Lower leg skin (tissue), 4 donors: ENCODE results near the gene DMBT1. TPM values are rescaled to one million over a fixed set of nuclear protein-coding genes. Genes with fewer than 3 reads are reported as not detected.
A peak's percentile ranks its signal among the peaks of the same experiment; 100 is the strongest.

Experiments used
- DNase-seq, 2 donors: peaks; one replicate each; pipeline ENCODE4 v3.0.0-alpha.2; 2019; ENCODE audit warnings: low spot score in 2 of 2
- H3K4me3 ChIP-seq: fragments of 200-600 bp; sonication (generic); 2 replicates; pipeline ENCODE4 v1.5.1; 2017; ENCODE audit warnings: mild to moderate bottlenecking, low read depth; ENCODE audit not compliant: poor library complexity, severe bottlenecking
- POLR2A ChIP-seq, 2 donors: fragments of 450-650 bp; IDR thresholded peaks; one replicate each; pipeline ENCODE4 v1.6.1; 2016 to 2017; ENCODE audit warnings: antibody characterized with exemption in 2 of 2, mild to moderate bottlenecking in 1 of 2, moderate library complexity in 1 of 2
- WGBS, 2 donors: methylation state at CpG; one replicate each; pipeline ENCODE4 v1.1.5; 2018; 5-methylcytosine and 5-hydroxymethylcytosine counted together
- intact Hi-C: fragments of 100-400 bp; cut with DNase I; formaldehyde crosslinking; loops from one replicate; pipeline ENCODE4 v1.15.0; 2023; ENCODE audit warnings: low total_unique reads
- total RNA-seq, 4 donors: library from RNA; depleted of rRNA; stranded (reverse); fragments of >200 nt; gene quantifications; one replicate each; pipeline ENCODE4 v1.1.0, GENCODE V29; 2016
- TF ChIP-seq, protein P1 (sequence below), 3 donors: fragments of 450-650 bp; IDR thresholded peaks; one replicate each; pipeline ENCODE4 v1.5.1; 2016; ENCODE audit warnings: antibody characterized with exemption in 3 of 3, mild to moderate bottlenecking in 3 of 3, moderate library complexity in 2 of 3

Gene DMBT1
- total RNA-seq, 4 donors from 2014 or later: 0.04 to 0.29 (median 0.26) TPM; not detected in 1

DNA sequence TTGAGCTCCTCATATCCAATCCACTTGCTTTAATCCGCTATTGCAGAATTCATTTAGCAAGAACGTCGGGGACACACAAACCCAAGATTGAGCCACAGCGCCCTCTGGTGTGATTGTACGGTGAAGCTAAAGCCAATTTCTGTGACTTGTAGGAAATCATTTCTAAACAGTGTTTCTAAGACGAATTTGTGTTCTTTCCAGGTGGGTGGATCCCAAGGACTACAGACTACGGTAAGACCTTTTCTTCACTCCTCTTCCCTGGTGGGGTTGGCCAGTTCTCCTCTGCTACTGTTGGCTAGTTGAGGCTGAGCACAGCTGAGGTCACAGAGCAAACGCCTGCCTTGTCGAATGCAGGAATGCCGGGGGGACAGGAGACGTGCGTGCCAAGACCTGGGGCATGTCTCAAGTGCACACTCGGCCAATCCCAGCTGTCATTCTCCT is 5.2 kb downstream of the DMBT1 start:
- TF ChIP-seq, protein P1, sequence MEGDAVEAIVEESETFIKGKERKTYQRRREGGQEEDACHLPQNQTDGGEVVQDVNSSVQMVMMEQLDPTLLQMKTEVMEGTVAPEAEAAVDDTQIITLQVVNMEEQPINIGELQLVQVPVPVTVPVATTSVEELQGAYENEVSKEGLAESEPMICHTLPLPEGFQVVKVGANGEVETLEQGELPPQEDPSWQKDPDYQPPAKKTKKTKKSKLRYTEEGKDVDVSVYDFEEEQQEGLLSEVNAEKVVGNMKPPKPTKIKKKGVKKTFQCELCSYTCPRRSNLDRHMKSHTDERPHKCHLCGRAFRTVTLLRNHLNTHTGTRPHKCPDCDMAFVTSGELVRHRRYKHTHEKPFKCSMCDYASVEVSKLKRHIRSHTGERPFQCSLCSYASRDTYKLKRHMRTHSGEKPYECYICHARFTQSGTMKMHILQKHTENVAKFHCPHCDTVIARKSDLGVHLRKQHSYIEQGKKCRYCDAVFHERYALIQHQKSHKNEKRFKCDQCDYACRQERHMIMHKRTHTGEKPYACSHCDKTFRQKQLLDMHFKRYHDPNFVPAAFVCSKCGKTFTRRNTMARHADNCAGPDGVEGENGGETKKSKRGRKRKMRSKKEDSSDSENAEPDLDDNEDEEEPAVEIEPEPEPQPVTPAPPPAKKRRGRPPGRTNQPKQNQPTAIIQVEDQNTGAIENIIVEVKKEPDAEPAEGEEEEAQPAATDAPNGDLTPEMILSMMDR (IDR thresholded peaks at IDR 0.05): peak in 1 of 3 donors; percentile 70
- TF ChIP-seq POLR2A (IDR thresholded peaks at IDR 0.05): no peak
- intact Hi-C loops: loop anchor here (5.0 to 10.0 kb wide), 4 partner anchors 111 to 281 kb away; partner anchors contain the start of gene ARMS2
- DNase-seq: peak; percentile 79 to 96
- 11 to 14% methylated on average over 13 of the region's 13 CpGs for WGBS, 2 donors
- no peak overlapping the region for H3K4me3 ChIP-seq

DNA sequence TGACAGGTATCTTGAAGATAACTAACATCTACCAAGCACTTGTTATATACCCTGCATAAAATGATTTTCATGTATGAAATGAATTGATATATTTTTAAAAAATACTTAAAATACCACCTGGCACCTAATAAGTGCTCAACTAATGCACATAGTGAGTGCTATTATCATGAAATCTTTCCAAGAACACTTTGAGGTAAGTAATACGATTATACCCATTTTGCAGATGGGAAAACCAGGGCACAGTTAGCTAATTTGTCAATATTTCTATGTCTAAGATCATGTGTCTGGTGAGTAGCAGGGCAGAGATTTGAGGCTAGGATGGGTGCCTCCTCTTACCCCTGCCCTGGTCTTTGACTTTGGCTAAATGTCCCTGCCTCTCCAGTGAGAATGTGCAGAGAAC is 6.1 kb downstream of the DMBT1 start:
- H3K4me3 ChIP-seq: no peak overlapping the region
- intact Hi-C loops: loop anchor here (5.0 to 10.0 kb wide), 4 partner anchors 112 to 282 kb away; partner anchors contain the start of gene ARMS2
- WGBS, 2 donors: 90 to 92% methylated on average over 1 of the region's 1 CpG
- no peak for DNase-seq
- TF ChIP-seq, protein P1 (IDR thresholded peaks at IDR 0.05): no peak
- TF ChIP-seq POLR2A (IDR thresholded peaks at IDR 0.05): no peak

DNA sequence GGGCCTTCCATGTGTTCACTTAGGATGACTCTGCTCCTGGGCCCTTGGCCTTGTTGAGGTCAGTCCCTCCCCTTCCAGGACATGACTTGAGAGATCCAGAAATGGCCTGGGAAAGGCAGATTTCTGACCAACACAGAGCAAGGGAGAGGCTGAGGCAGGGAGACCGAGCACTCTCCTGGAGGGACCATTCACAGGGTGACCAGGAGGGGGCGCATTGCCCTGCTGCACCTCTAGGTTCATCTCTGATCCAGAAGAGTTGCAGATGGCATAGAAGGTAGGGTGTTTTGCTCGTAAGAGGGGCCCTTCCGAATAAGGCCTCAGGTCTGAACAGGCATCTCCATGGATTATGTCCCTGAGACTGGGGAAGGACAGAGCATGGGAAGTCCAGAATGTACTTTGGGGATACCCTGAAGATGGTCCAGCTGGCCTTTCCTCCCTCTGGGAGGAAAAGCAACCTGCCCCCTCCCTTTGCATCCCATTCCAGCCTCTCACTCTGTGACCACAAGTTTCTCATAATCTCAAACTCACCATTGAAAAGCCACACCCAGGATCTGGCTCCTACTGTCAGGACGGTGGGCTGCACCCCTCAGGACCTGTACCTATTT is 6.6 kb downstream of the DMBT1 start:
- intact Hi-C loops: loop anchor here (5.0 to 10.0 kb wide), 4 partner anchors 112 to 282 kb away; partner anchors contain the start of gene ARMS2
- H3K4me3 ChIP-seq: no peak overlapping the region
- TF ChIP-seq POLR2A (IDR thresholded peaks at IDR 0.05): no peak
- TF ChIP-seq, protein P1 (IDR thresholded peaks at IDR 0.05): no peak
- DNase-seq: no peak
- 63 to 80% methylated on average over 5 of the region's 5 CpGs for WGBS, 2 donors

DNA sequence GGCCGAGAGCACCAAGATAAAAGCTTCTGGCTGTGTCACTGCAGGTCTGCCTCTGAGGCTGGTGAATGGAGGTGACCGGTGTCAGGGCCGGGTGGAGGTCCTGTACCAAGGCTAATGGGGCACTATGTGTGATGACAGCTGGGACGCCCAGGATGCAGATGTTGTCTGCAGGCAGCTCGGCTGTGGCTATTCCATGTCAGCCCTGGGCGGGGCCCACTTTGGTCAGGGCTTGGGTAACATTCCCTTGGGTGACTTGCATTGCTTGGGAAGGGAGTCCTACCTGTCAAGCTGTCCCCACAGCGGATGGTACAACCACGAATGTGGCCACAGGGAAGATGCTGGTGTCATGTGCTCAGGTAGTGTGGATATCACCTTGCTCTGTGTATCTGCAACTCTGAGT is 8.0 kb downstream of the DMBT1 start:
- H3K4me3 ChIP-seq: no peak overlapping the region
- intact Hi-C loops: loop anchor here (5.0 to 10.0 kb wide), 4 partner anchors 114 to 284 kb away; partner anchors contain the start of gene ARMS2
- TF ChIP-seq, protein P1 (IDR thresholded peaks at IDR 0.05): no peak
- no peak for TF ChIP-seq POLR2A (IDR thresholded peaks at IDR 0.05)
- 86 to 90% methylated on average over 8 of the region's 8 CpGs for WGBS, 2 donors
- no peak for DNase-seq

DNA sequence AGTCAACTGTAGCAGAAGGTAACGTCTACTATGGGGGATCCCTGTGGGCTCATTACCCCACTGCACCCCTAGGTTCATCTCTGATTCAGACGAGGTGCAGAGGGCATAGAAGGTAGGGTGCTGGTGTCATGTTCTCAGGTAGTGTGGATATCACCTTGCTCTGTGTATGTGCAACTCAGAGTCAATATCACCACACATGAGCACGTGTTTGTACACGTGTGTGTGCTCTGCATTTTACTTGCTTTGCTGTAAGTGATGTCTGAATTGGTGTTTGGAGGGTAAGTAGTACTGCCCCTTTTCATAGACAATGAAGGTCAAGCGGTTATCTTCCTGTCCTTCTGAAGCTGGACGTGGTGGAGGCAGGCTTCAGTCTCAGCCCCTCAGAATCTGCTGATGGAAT is 10.4 kb downstream of the DMBT1 start:
- 74 to 77% methylated on average over 6 of the region's 6 CpGs for WGBS, 2 donors
- intact Hi-C loops: no loop called here
- DNase-seq: no peak
- no peak overlapping the region for H3K4me3 ChIP-seq
- TF ChIP-seq, protein P1 (IDR thresholded peaks at IDR 0.05): no peak
- TF ChIP-seq POLR2A (IDR thresholded peaks at IDR 0.05): no peak
